Panc1 (cell line): ENCODE data around the gene DYRK2. TPM values are rescaled to one million over a fixed set of nuclear protein-coding genes. Genes with fewer than 3 reads are reported as not detected.

Experiments used
- ATAC-seq: fragments of 200-7000 bp; cut with Tn5 transposase; 2 replicates; pipeline ENCODE4 v1.9.1; 2020; ENCODE audit warnings: mild to moderate bottlenecking, moderate library complexity
- BruUV-seq: library from RNA; stranded (reverse); fragments of 400-500 nt; replicated peaks from 2 replicates; lab custom pipeline; 2021; lab: Mats Ljungman, UMichigan
- CTCF ChIA-PET: fragments of 300-600 bp; sonication (Branson Sonifier 250); formaldehyde crosslinking; loops from one replicate; lab custom pipeline; 2022; ENCODE audit warnings: antibody characterized with exemption; lab: Charles Lee
- POLR2A ChIA-PET: fragments of 300-600 bp; sonication (Branson Sonifier 250); formaldehyde crosslinking; loops from one replicate; lab custom pipeline; 2022; ENCODE audit warnings: antibody characterized with exemption; lab: Charles Lee
- DNase-seq: peaks from one replicate; pipeline ENCODE4 v3.0.0-alpha.2; 2010; ENCODE audit warnings: low read depth, low spot score
- H3K27ac ChIP-seq: 2 replicates; pipeline ENCODE4 v1.5.1; 2011; ENCODE audit warnings: mild to moderate bottlenecking, low read length, inconsistent platforms
- H3K27me3 ChIP-seq: fragments of 200-500 bp; sonication (Bioruptor generic); 2 replicates; pipeline ENCODE4 v1.6.0; 2014; ENCODE audit warnings: low read length, inconsistent platforms; ENCODE audit not compliant: control insufficient read depth, insufficient read depth
- H3K36me3 ChIP-seq: fragments of 200-500 bp; sonication (Bioruptor generic); 2 replicates; pipeline ENCODE4 v1.5.1; 2014; ENCODE audit warnings: inconsistent platforms, mild to moderate bottlenecking, low read length, moderate library complexity; ENCODE audit not compliant: control insufficient read depth, insufficient read depth
- H3K4me1 ChIP-seq: 2 replicates; pipeline ENCODE4 v1.5.1; 2011; ENCODE audit warnings: inconsistent platforms, mild to moderate bottlenecking, low read length, moderate library complexity; ENCODE audit not compliant: control insufficient read depth, insufficient read depth
- H3K4me3 ChIP-seq, 2 experiments: 2 replicates each; pipeline ENCODE4 v1.5.1; 2011 to 2012; ENCODE audit warnings: low read depth in 2 of 2, low read length in 2 of 2, mild to moderate bottlenecking in 2 of 2, inconsistent platforms in 1 of 2, moderate library complexity in 1 of 2
- H3K9me3 ChIP-seq: fragments of 200-500 bp; sonication (Bioruptor generic); 2 replicates; pipeline ENCODE4 v1.5.1; 2014; ENCODE audit warnings: low read depth, mild to moderate bottlenecking, inconsistent platforms, low read length, moderate library complexity; ENCODE audit not compliant: control insufficient read depth, insufficient read depth
- POLR2AphosphoS5 ChIP-seq: IDR thresholded peaks from 2 replicates; pipeline ENCODE4 v1.6.1; 2012; ENCODE audit warnings: mild to moderate bottlenecking, low read depth, low read length, moderate library complexity
- SIN3A ChIP-seq: IDR thresholded peaks from 2 replicates; pipeline ENCODE4 v1.6.1; 2012; ENCODE audit warnings: low read depth, mild to moderate bottlenecking, low read length, moderate library complexity, borderline replicate concordance; ENCODE audit not compliant: insufficient read depth
- TCF7L2 ChIP-seq: IDR thresholded peaks from 2 replicates; pipeline ENCODE4 v1.6.1; 2011; ENCODE audit warnings: mild to moderate bottlenecking, low read depth, low read length, inconsistent platforms
- in situ Hi-C: cut with HindIII; loops from 2 replicates; pipeline ENCODE4 v1.10.0; 2016; ENCODE audit warnings: low sequenced_read_pairs, low pct_unique_long_range_greater_than_20kb
- intact Hi-C: fragments of 100-400 bp; cut with micrococcal nuclease; formaldehyde crosslinking; loops from one replicate; pipeline ENCODE4 v1.10.0; 2022; ENCODE audit not compliant: unreplicated experiment
- total RNA-seq: library from RNA; stranded (reverse); gene quantifications from one replicate; pipeline ENCODE4 v1.2.1, GENCODE V29; 2021; ENCODE audit not compliant: unreplicated experiment
- TF ChIP-seq, protein P1 (sequence below), 2 experiments: IDR thresholded peaks; 2 replicates each; pipeline ENCODE4 v1.6.1; 2011 to 2012; ENCODE audit warnings: low read depth in 2 of 2, control low read depth in 1 of 2, low read length in 1 of 2, mild to moderate bottlenecking in 1 of 2, moderate library complexity in 1 of 2; ENCODE audit not compliant: insufficient read depth in 1 of 2
- TF ChIP-seq, protein P2 (sequence below): fragments of 450-650 bp; IDR thresholded peaks from 2 replicates; pipeline ENCODE4 v1.5.1; 2017; ENCODE audit warnings: mild to moderate bottlenecking

Gene DYRK2
- total RNA-seq, 1 experiment from 2014 or later, result 9.9 TPM

DNA sequence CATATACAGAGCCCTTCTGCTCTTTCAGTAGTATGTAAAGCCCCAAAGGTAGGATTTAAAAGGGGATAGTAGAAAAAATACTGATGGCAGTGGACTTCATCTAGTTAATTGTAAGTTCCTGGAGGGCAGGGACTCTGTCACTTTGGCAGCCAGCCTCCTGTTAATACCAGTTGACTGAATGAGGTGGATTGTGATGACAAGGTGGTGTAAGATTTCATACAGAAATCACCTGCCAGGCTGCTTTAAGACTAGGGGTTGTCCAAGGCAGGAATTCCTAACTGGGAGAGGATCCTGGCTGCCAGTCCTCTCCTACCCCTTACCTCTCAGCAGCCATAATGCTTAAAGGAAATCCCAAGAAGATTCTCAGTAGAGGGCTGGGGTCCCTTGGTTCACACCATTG is 7.3 kb downstream of the DYRK2 start:
- no peak for DNase-seq
- Histone ChIP-seq H3K4me1 (peaks cover 8% of the 10 kb centered on the region), H3K4me3 (no peak overlapping the region), H3K27me3 (no peaks in the 10 kb centered on the region), H3K9me3 (no peaks in the 10 kb centered on the region), H3K27ac (no peak overlapping the region), H3K36me3 (peaks cover 3% of the 10 kb centered on the region)
- ATAC-seq, result no peak
- POLR2A ChIA-PET, result no interaction called here
- in situ Hi-C loops (no loop called here), intact Hi-C loops (no loop called here)
- CTCF ChIA-PET, result no interaction called here
- no peak for TF ChIP-seq SIN3A
- TF ChIP-seq, protein P1, sequence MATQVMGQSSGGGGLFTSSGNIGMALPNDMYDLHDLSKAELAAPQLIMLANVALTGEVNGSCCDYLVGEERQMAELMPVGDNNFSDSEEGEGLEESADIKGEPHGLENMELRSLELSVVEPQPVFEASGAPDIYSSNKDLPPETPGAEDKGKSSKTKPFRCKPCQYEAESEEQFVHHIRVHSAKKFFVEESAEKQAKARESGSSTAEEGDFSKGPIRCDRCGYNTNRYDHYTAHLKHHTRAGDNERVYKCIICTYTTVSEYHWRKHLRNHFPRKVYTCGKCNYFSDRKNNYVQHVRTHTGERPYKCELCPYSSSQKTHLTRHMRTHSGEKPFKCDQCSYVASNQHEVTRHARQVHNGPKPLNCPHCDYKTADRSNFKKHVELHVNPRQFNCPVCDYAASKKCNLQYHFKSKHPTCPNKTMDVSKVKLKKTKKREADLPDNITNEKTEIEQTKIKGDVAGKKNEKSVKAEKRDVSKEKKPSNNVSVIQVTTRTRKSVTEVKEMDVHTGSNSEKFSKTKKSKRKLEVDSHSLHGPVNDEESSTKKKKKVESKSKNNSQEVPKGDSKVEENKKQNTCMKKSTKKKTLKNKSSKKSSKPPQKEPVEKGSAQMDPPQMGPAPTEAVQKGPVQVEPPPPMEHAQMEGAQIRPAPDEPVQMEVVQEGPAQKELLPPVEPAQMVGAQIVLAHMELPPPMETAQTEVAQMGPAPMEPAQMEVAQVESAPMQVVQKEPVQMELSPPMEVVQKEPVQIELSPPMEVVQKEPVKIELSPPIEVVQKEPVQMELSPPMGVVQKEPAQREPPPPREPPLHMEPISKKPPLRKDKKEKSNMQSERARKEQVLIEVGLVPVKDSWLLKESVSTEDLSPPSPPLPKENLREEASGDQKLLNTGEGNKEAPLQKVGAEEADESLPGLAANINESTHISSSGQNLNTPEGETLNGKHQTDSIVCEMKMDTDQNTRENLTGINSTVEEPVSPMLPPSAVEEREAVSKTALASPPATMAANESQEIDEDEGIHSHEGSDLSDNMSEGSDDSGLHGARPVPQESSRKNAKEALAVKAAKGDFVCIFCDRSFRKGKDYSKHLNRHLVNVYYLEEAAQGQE (IDR thresholded peaks at IDR 0.05; ENCODE audit: insufficient read depth in 1 of 2, low read depth in 2 of 2, low read length in 1 of 2), result no peak
- TF ChIP-seq, protein P2, sequence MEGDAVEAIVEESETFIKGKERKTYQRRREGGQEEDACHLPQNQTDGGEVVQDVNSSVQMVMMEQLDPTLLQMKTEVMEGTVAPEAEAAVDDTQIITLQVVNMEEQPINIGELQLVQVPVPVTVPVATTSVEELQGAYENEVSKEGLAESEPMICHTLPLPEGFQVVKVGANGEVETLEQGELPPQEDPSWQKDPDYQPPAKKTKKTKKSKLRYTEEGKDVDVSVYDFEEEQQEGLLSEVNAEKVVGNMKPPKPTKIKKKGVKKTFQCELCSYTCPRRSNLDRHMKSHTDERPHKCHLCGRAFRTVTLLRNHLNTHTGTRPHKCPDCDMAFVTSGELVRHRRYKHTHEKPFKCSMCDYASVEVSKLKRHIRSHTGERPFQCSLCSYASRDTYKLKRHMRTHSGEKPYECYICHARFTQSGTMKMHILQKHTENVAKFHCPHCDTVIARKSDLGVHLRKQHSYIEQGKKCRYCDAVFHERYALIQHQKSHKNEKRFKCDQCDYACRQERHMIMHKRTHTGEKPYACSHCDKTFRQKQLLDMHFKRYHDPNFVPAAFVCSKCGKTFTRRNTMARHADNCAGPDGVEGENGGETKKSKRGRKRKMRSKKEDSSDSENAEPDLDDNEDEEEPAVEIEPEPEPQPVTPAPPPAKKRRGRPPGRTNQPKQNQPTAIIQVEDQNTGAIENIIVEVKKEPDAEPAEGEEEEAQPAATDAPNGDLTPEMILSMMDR, result no peak
- TF ChIP-seq POLR2AphosphoS5, result no peak
- TF ChIP-seq TCF7L2, result no peak
- BruUV-seq, result no TSS peak

DNA sequence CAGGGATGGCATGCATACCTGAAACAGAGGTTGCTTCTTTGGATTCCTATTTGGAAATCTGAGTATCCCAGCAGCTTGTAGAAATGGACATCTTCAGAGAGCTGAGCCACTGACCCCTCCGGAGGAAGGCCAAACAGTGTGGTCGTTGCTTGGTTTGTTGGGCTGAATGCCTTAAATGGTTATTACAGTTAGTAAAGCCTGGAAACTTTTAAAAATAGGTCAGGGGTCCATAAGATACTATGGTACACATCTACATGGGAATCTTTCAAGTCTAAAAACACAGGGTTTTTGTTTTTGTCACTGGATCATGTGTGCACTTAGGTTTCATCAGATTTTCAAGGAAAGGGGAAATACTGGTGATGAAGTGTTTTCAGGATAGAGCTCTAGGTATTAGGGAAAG is 7.7 kb downstream of the DYRK2 start:
- in situ Hi-C loops, result no loop called here
- ATAC-seq, result no peak
- CTCF ChIA-PET, result no interaction called here

More for the DNA sequence above, 7.7 kb downstream of the DYRK2 start:
- no TSS peak for BruUV-seq
- Histone ChIP-seq H3K36me3 (peaks cover 3% of the 10 kb centered on the region), H3K9me3 (no peaks in the 10 kb centered on the region), H3K4me1 (peaks cover 4% of the 10 kb centered on the region), H3K27me3 (no peaks in the 10 kb centered on the region), H3K4me3 (no peak overlapping the region), H3K27ac (no peak overlapping the region)
- POLR2A ChIA-PET, result no interaction called here
- no peak for DNase-seq
- intact Hi-C loops, result no loop called here
- TF ChIP-seq, protein P1 (IDR thresholded peaks at IDR 0.05; ENCODE audit: insufficient read depth in 1 of 2, low read depth in 2 of 2, low read length in 1 of 2), result no peak
- TF ChIP-seq, protein P2, result no peak
- TF ChIP-seq TCF7L2 (no peak), POLR2AphosphoS5 (no peak), SIN3A (no peak)
